ENCODE data around the gene ZNF606.

GRCh38 chr19:57949296-57949695, 53.3 kb downstream of the ZNF606 start:
- TF ChIP-seq MAX (CRISPR knock-in tag; IDR thresholded peaks at IDR 0.05) (no peak), BRF2 (IDR thresholded peaks at IDR 0.05; ENCODE audit: borderline replicate concordance, insufficient read depth, insufficient read length) (no peak), BRCA1 (IDR thresholded peaks at IDR 0.05) (no peak), BRCA1 (CRISPR knock-in tag; IDR thresholded peaks at IDR 0.05) (no peak), MYC (IDR thresholded peaks at IDR 0.05; ENCODE audit: low read depth, low read length) (no peak), MYC (CRISPR knock-in tag; IDR thresholded peaks at IDR 0.05; ENCODE audit: borderline replicate concordance, low read depth) (no peak), RAD21 (CRISPR knock-in tag; conservative IDR thresholded peaks at IDR 0.05 in 1 of 2, IDR thresholded peaks at IDR 0.05 in 1 of 2) (no peak), ZBTB7A (IDR thresholded peaks at IDR 0.05; ENCODE audit: borderline replicate concordance, control insufficient read depth, low read depth, low read length) (no peak), JUNB (CRISPR knock-in tag; conservative IDR thresholded peaks at IDR 0.05) (no peak), ZBTB40 (IDR thresholded peaks at IDR 0.05) (no peak), ZBTB40 (CRISPR knock-in tag; IDR thresholded peaks at IDR 0.05) (no peak), TAF9B (IDR thresholded peaks at IDR 0.05; ENCODE audit: partially characterized antibody) (no peak), CREB3L1 (IDR thresholded peaks at IDR 0.05; ENCODE audit: borderline replicate concordance, low read depth) (no peak), REST (IDR thresholded peaks at IDR 0.05; ENCODE audit: borderline replicate concordance) (no peak), REST (CRISPR knock-in tag; IDR thresholded peaks at IDR 0.05; ENCODE audit: low read depth) (no peak), SIX5 (IDR thresholded peaks at IDR 0.05; ENCODE audit: borderline replicate concordance in 1 of 2, insufficient read depth in 1 of 2, low read depth in 1 of 2, low read length in 2 of 2) (no peak), POU5F1 (IDR thresholded peaks at IDR 0.05; ENCODE audit: borderline replicate concordance, low read depth, low read length, partially characterized antibody) (no peak), FOXJ2 (tag; IDR thresholded peaks at IDR 0.05) (no peak)
